Panc1 (cell line): Measurements from ENCODE around the gene CRB2. TPM values are rescaled to one million over a fixed set of nuclear protein-coding genes. Genes with fewer than 3 reads are reported as not detected.

Experiments
- ATAC-seq: fragments of 200-7000 bp; cut with Tn5 transposase; 2 replicates; pipeline ENCODE4 v1.9.1; 2020; ENCODE audit warnings: mild to moderate bottlenecking, moderate library complexity
- BruUV-seq: library from RNA; stranded (reverse); fragments of 400-500 nt; replicated peaks from 2 replicates; lab custom pipeline; 2021; lab: Mats Ljungman, UMichigan
- CTCF ChIA-PET: fragments of 300-600 bp; sonication (Branson Sonifier 250); formaldehyde crosslinking; loops from one replicate; lab custom pipeline; 2022; ENCODE audit warnings: antibody characterized with exemption; lab: Charles Lee
- POLR2A ChIA-PET: fragments of 300-600 bp; sonication (Branson Sonifier 250); formaldehyde crosslinking; loops from one replicate; lab custom pipeline; 2022; ENCODE audit warnings: antibody characterized with exemption; lab: Charles Lee
- DNase-seq: peaks from one replicate; pipeline ENCODE4 v3.0.0-alpha.2; 2010; ENCODE audit warnings: low read depth, low spot score
- H3K27ac ChIP-seq: 2 replicates; pipeline ENCODE4 v1.5.1; 2011; ENCODE audit warnings: mild to moderate bottlenecking, low read length, inconsistent platforms
- H3K27me3 ChIP-seq: fragments of 200-500 bp; sonication (Bioruptor generic); 2 replicates; pipeline ENCODE4 v1.6.0; 2014; ENCODE audit warnings: low read length, inconsistent platforms; ENCODE audit not compliant: control insufficient read depth, insufficient read depth
- H3K36me3 ChIP-seq: fragments of 200-500 bp; sonication (Bioruptor generic); 2 replicates; pipeline ENCODE4 v1.5.1; 2014; ENCODE audit warnings: inconsistent platforms, mild to moderate bottlenecking, low read length, moderate library complexity; ENCODE audit not compliant: control insufficient read depth, insufficient read depth
- H3K4me1 ChIP-seq: 2 replicates; pipeline ENCODE4 v1.5.1; 2011; ENCODE audit warnings: inconsistent platforms, mild to moderate bottlenecking, low read length, moderate library complexity; ENCODE audit not compliant: control insufficient read depth, insufficient read depth
- H3K4me3 ChIP-seq, 2 experiments: 2 replicates each; pipeline ENCODE4 v1.5.1; 2011 to 2012; ENCODE audit warnings: low read depth in 2 of 2, low read length in 2 of 2, mild to moderate bottlenecking in 2 of 2, inconsistent platforms in 1 of 2, moderate library complexity in 1 of 2
- H3K9me3 ChIP-seq: fragments of 200-500 bp; sonication (Bioruptor generic); 2 replicates; pipeline ENCODE4 v1.5.1; 2014; ENCODE audit warnings: low read depth, mild to moderate bottlenecking, inconsistent platforms, low read length, moderate library complexity; ENCODE audit not compliant: control insufficient read depth, insufficient read depth
- POLR2AphosphoS5 ChIP-seq: IDR thresholded peaks from 2 replicates; pipeline ENCODE4 v1.6.1; 2012; ENCODE audit warnings: mild to moderate bottlenecking, low read depth, low read length, moderate library complexity
- SIN3A ChIP-seq: IDR thresholded peaks from 2 replicates; pipeline ENCODE4 v1.6.1; 2012; ENCODE audit warnings: low read depth, mild to moderate bottlenecking, low read length, moderate library complexity, borderline replicate concordance; ENCODE audit not compliant: insufficient read depth
- TCF7L2 ChIP-seq: IDR thresholded peaks from 2 replicates; pipeline ENCODE4 v1.6.1; 2011; ENCODE audit warnings: mild to moderate bottlenecking, low read depth, low read length, inconsistent platforms
- in situ Hi-C: cut with HindIII; loops from 2 replicates; pipeline ENCODE4 v1.10.0; 2016; ENCODE audit warnings: low sequenced_read_pairs, low pct_unique_long_range_greater_than_20kb
- intact Hi-C: fragments of 100-400 bp; cut with micrococcal nuclease; formaldehyde crosslinking; loops from one replicate; pipeline ENCODE4 v1.10.0; 2022; ENCODE audit not compliant: unreplicated experiment
- total RNA-seq: library from RNA; stranded (reverse); gene quantifications from one replicate; pipeline ENCODE4 v1.2.1, GENCODE V29; 2021; ENCODE audit not compliant: unreplicated experiment
- TF ChIP-seq, protein P1 (sequence below): fragments of 450-650 bp; IDR thresholded peaks from 2 replicates; pipeline ENCODE4 v1.5.1; 2017; ENCODE audit warnings: mild to moderate bottlenecking
- TF ChIP-seq, protein P2 (sequence below), 2 experiments: IDR thresholded peaks; 2 replicates each; pipeline ENCODE4 v1.6.1; 2011 to 2012; ENCODE audit warnings: low read depth in 2 of 2, control low read depth in 1 of 2, low read length in 1 of 2, mild to moderate bottlenecking in 1 of 2, moderate library complexity in 1 of 2; ENCODE audit not compliant: insufficient read depth in 1 of 2

CRB2 gene
- total RNA-seq, 1 experiment from 2014 or later: 0.05 TPM

DNA sequence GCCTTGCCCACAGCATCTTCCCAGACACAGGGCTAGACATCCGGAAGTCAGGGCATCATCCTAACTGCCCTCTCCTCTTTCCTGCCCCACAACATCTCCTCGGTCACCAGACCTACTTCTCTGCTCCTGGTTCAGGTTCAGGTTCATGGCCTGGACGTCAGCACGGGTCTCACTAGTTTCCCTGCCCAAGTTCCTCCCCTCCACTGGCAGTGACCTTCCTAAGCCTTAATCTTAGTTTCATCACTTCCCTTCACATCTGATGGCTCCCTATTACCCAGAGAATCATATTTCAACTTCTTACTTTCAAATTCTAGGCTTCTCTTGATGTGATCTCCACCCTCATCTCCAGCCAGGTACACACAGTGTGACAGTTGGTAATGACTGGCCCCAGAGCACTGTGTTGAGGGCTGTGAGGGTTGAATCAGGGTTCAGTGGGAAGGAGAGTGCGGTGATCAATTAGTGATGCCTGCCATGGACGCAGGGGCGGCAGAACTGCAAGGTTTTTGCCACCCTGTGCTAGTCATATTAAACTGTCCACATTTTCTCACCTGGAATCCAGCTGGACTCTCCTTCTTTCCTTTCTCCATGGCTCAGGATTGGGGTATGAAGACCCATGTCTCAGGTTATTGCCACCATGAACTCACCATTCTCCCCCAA is 34.3 kb upstream of the CRB2 start:
- DNase-seq (no peak), ATAC-seq (no peak)
- ChIA-PET POLR2A (no interaction called here), CTCF (no interaction called here)
- no TSS peak for BruUV-seq
- Histone ChIP-seq H3K27me3 (no peaks in the 10 kb centered on the region), H3K4me3 (no peak overlapping the region), H3K36me3 (no peaks in the 10 kb centered on the region), H3K4me1 (no peaks in the 10 kb centered on the region), H3K27ac (no peak overlapping the region), H3K9me3 (no peaks in the 10 kb centered on the region)
- intact Hi-C loops: no loop called here
- TF ChIP-seq POLR2AphosphoS5: no peak
- TF ChIP-seq, protein P1, sequence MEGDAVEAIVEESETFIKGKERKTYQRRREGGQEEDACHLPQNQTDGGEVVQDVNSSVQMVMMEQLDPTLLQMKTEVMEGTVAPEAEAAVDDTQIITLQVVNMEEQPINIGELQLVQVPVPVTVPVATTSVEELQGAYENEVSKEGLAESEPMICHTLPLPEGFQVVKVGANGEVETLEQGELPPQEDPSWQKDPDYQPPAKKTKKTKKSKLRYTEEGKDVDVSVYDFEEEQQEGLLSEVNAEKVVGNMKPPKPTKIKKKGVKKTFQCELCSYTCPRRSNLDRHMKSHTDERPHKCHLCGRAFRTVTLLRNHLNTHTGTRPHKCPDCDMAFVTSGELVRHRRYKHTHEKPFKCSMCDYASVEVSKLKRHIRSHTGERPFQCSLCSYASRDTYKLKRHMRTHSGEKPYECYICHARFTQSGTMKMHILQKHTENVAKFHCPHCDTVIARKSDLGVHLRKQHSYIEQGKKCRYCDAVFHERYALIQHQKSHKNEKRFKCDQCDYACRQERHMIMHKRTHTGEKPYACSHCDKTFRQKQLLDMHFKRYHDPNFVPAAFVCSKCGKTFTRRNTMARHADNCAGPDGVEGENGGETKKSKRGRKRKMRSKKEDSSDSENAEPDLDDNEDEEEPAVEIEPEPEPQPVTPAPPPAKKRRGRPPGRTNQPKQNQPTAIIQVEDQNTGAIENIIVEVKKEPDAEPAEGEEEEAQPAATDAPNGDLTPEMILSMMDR: no peak
- TF ChIP-seq SIN3A: no peak
- TF ChIP-seq, protein P2, sequence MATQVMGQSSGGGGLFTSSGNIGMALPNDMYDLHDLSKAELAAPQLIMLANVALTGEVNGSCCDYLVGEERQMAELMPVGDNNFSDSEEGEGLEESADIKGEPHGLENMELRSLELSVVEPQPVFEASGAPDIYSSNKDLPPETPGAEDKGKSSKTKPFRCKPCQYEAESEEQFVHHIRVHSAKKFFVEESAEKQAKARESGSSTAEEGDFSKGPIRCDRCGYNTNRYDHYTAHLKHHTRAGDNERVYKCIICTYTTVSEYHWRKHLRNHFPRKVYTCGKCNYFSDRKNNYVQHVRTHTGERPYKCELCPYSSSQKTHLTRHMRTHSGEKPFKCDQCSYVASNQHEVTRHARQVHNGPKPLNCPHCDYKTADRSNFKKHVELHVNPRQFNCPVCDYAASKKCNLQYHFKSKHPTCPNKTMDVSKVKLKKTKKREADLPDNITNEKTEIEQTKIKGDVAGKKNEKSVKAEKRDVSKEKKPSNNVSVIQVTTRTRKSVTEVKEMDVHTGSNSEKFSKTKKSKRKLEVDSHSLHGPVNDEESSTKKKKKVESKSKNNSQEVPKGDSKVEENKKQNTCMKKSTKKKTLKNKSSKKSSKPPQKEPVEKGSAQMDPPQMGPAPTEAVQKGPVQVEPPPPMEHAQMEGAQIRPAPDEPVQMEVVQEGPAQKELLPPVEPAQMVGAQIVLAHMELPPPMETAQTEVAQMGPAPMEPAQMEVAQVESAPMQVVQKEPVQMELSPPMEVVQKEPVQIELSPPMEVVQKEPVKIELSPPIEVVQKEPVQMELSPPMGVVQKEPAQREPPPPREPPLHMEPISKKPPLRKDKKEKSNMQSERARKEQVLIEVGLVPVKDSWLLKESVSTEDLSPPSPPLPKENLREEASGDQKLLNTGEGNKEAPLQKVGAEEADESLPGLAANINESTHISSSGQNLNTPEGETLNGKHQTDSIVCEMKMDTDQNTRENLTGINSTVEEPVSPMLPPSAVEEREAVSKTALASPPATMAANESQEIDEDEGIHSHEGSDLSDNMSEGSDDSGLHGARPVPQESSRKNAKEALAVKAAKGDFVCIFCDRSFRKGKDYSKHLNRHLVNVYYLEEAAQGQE (IDR thresholded peaks at IDR 0.05; ENCODE audit: insufficient read depth in 1 of 2, low read depth in 2 of 2, low read length in 1 of 2): no peak
- TF ChIP-seq TCF7L2: no peak
- in situ Hi-C loops: no loop called here

DNA sequence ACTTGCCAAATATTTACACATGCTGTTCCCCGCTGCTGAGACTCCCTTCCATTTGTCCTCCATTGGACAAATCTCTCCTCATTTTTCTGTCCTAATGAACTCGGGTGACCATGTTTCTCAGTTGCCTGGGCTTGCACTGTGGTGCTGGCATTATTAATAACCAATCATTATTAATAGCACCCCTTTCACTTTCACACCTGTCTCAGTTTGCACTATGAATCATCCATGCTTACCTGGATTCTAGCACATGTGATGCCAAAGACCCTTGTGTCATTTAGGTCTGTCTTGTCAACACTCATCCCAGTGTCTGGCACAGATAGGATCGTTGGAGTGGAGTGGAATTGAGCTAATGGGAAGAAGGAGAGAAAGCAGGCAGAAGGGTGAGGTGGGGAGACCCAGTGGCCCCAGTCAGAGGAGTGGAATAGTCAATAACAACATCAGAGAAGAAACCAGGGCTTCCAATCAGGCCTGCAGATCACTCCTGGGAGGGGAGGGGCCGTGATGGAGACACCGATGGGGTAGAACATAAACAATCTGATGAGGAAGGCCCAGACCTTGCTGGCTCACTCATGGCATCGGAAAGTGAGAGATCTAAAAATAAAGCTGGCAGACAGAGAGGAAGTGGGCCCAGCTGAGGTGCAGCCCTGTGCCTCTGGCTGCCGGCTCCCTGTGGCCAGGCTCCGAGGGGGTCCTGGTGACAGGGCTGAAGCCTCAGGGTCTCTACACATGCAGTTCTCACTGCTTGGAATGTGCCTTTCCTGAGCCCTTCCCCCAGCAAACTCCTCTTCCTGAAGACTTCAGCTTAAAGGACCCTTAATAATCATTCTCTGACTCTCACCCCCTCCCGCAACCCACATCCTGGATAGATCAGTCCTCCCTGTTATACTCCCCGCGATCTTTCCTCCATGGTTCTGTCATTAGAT is 33.5 kb upstream of the CRB2 start:
- ATAC-seq (no peak), DNase-seq (no peak)
- ChIA-PET CTCF (no interaction called here), POLR2A (no interaction called here)
- no peak overlapping the region for H3K4me3 ChIP-seq
- BruUV-seq: no TSS peak
- TF ChIP-seq, protein P1: no peak
- TF ChIP-seq, protein P2 (IDR thresholded peaks at IDR 0.05; ENCODE audit: insufficient read depth in 1 of 2, low read depth in 2 of 2, low read length in 1 of 2): no peak
- TF ChIP-seq POLR2AphosphoS5: no peak
- TF ChIP-seq SIN3A: no peak
- no peak for TF ChIP-seq TCF7L2
- intact Hi-C loops (no loop called here), in situ Hi-C loops (no loop called here)
- H3K27me3 ChIP-seq: no peaks in the 10 kb centered on the region
- H3K27ac ChIP-seq: no peak overlapping the region
- no peaks in the 10 kb centered on the region for H3K9me3 ChIP-seq
- H3K4me1 ChIP-seq: no peaks in the 10 kb centered on the region
- H3K36me3 ChIP-seq: no peaks in the 10 kb centered on the region
